Measurements from ENCODE around the gene GALNT5.

- no peak for TF ChIP-seq CTCF (conservative IDR thresholded peaks at IDR 0.05 in 1 of 2, IDR thresholded peaks at IDR 0.05 in 1 of 2; ENCODE audit: low read depth in 1 of 2, low read length in 2 of 2)
- no peak for TF ChIP-seq EZH2 (IDR thresholded peaks at IDR 0.05; ENCODE audit: low read length, missing control alignments)
Measured at GRCh38 chr2:157318884-157319283, 61.4 kb downstream of the GALNT5 start.
